CD14-positive monocyte (primary cell): ENCODE results near the gene PIP5K1B. TPM values are rescaled to one million over a fixed set of nuclear protein-coding genes. Genes with fewer than 3 reads are reported as not detected.
A peak's percentile ranks its signal among the peaks of the same experiment; 100 is the strongest.

ENCODE experiments used
- DNase-seq, 3 donors: peaks; one replicate each; pipeline ENCODE4 v3.0.0-alpha.2; 2011 to 2022
- H2AFZ ChIP-seq: 2 replicates; pipeline ENCODE4 v1.6.0; 2012; ENCODE audit warnings: mild to moderate bottlenecking, low read depth, low read length, inconsistent platforms; ENCODE audit not compliant: insufficient read depth, poor library complexity, severe bottlenecking
- H3K27ac ChIP-seq, 2 donors: 1 replicate in 1 of 2; 2 replicates in 1 of 2; pipeline ENCODE4 v1.5.1; 2012 to 2013; ENCODE audit warnings: low read length in 2 of 2, control low read depth in 1 of 2, inconsistent platforms in 1 of 2, low read depth in 1 of 2, mild to moderate bottlenecking in 1 of 2
- H3K27me3 ChIP-seq, 2 donors: one replicate each; pipeline versions ENCODE4 v1.6.0 to v1.6.1; 2011 to 2013; ENCODE audit warnings: low read length in 2 of 2; ENCODE audit not compliant: control insufficient read depth in 2 of 2, insufficient read depth in 2 of 2
- H3K36me3 ChIP-seq, 2 donors: replicated peaks in 1 of 2; 1 replicate in 1 of 2; 2 replicates in 1 of 2; pipeline versions ENCODE4 v1.5.1 to v1.6.1; 2012 to 2013; ENCODE audit warnings: low read length in 2 of 2, control low read depth in 1 of 2, inconsistent platforms in 1 of 2, mild to moderate bottlenecking in 1 of 2; ENCODE audit not compliant: insufficient read depth in 2 of 2, control insufficient read depth in 1 of 2
- H3K4me1 ChIP-seq, 2 donors: 1 replicate in 1 of 2; 2 replicates in 1 of 2; pipeline versions ENCODE4 v1.5.1 to v1.6.1; 2012 to 2013; ENCODE audit warnings: low read length in 2 of 2, control low read depth in 1 of 2, inconsistent platforms in 1 of 2, mild to moderate bottlenecking in 1 of 2, moderate library complexity in 1 of 2; ENCODE audit not compliant: insufficient read depth in 2 of 2, control insufficient read depth in 1 of 2
- H3K4me2 ChIP-seq: replicated peaks from 2 replicates; pipeline ENCODE3; 2012; ENCODE audit warnings: low read length, moderate library complexity, mild to moderate bottlenecking; ENCODE audit not compliant: poor library complexity, severe bottlenecking; ENCODE audit errors: extremely low read depth
- H3K4me3 ChIP-seq, 3 experiments: fragments of 200-600 bp in 1 of 3; sonication (generic) in 1 of 3; replicated peaks in 1 of 3; 1 replicate in 2 of 3; 2 replicates in 1 of 3; pipeline ENCODE4 v1.5.1; 2011 to 2013; ENCODE audit warnings: low read length in 3 of 3, mild to moderate bottlenecking in 3 of 3, control low read depth in 2 of 3, low read depth in 2 of 3, inconsistent platforms in 1 of 3, moderate library complexity in 1 of 3
- H3K79me2 ChIP-seq: 2 replicates; pipeline ENCODE4 v1.6.0; 2012; ENCODE audit warnings: mild to moderate bottlenecking, control low read depth, inconsistent platforms, low read length, moderate library complexity; ENCODE audit not compliant: insufficient read depth
- H3K9ac ChIP-seq: 2 replicates; pipeline ENCODE4 v1.6.0; 2017; ENCODE audit warnings: low read length, mild to moderate bottlenecking; ENCODE audit not compliant: insufficient read depth, poor library complexity, severe bottlenecking
- H3K9me3 ChIP-seq, 2 donors: replicated peaks in 1 of 2; 1 replicate in 1 of 2; 2 replicates in 1 of 2; pipeline versions ENCODE4 v1.5.1 to v1.6.1; 2012 to 2013; ENCODE audit warnings: low read length in 2 of 2, control low read depth in 1 of 2; ENCODE audit not compliant: control insufficient read depth in 1 of 2, insufficient read depth in 1 of 2
- H4K20me1 ChIP-seq: 2 replicates; pipeline ENCODE4 v1.6.0; 2012; ENCODE audit warnings: mild to moderate bottlenecking, low read length, control low read depth, moderate library complexity; ENCODE audit not compliant: insufficient read depth
- H3K27ac Mint-ChIP-seq, 7 donors: one replicate each; pipeline ENCODE4 v1.8.0; 2020; ENCODE audit warnings: mild to moderate bottlenecking in 7 of 7, mixed read lengths in 7 of 7, moderate library complexity in 6 of 7, inconsistent platforms in 2 of 7
- H3K27me3 Mint-ChIP-seq, 3 donors: one replicate each; pipeline ENCODE4 v1.8.0; 2021 to 2022; ENCODE audit warnings: low read depth in 3 of 3, mild to moderate bottlenecking in 3 of 3, mixed read lengths in 3 of 3, moderate library complexity in 3 of 3, inconsistent platforms in 1 of 3
- H3K36me3 Mint-ChIP-seq, 2 donors: one replicate each; pipeline ENCODE4 v1.8.0; 2020; ENCODE audit warnings: mixed read lengths in 2 of 2, inconsistent platforms in 1 of 2, mild to moderate bottlenecking in 1 of 2
- H3K4me1 Mint-ChIP-seq: one replicate; pipeline ENCODE4 v1.8.0; 2020; ENCODE audit warnings: mild to moderate bottlenecking, mixed read lengths
- H3K4me3 Mint-ChIP-seq, 2 donors: one replicate each; pipeline ENCODE4 v1.8.0; 2020; ENCODE audit warnings: mild to moderate bottlenecking in 2 of 2, mixed read lengths in 2 of 2, moderate library complexity in 1 of 2
- H3K9me3 Mint-ChIP-seq, 7 donors: one replicate each; pipeline ENCODE4 v1.8.0; 2020 to 2022; ENCODE audit warnings: mixed read lengths in 7 of 7, mild to moderate bottlenecking in 6 of 7, moderate library complexity in 6 of 7, inconsistent platforms in 2 of 7
- WGBS: methylation state at CpG from one replicate; pipeline ENCODE4 v1.1.5; 2013; ENCODE audit warnings: missing lambda C conversion rate; ENCODE audit not compliant: insufficient coverage; 5-methylcytosine and 5-hydroxymethylcytosine counted together
- intact Hi-C, 2 donors: fragments of 100-400 bp; cut with micrococcal nuclease; formaldehyde crosslinking; loops; one replicate each; pipeline versions ENCODE4 v1.15.0 to v1.15.1; 2023
- polyA plus RNA-seq, 3 donors: library from polyadenylated mRNA; depleted of rRNA in 1 of 3; unstranded in 2 of 3; stranded (reverse) in 1 of 3; fragments of 300-500 nt in 2 of 3; fragments of >200 nt in 1 of 3; fragmentation: Illumina TruSeq in 2 of 3; gene quantifications; 1 replicate in 2 of 3; 2 replicates in 1 of 3; pipeline ENCODE4 v1.2.3, GENCODE V29; 2012 to 2021
- TF ChIP-seq, protein P1 (sequence below): fragments of 200-600 bp; IDR thresholded peaks from one replicate; pipeline ENCODE4 v1.8.0; 2022; ENCODE audit warnings: antibody characterized with exemption, mild to moderate bottlenecking

Gene PIP5K1B
- polyA plus RNA-seq, 3 donors = 0.18 to 4.1 (median 0.87) TPM

GRCh38 chr9:68746525-68746924 lies 41.5 kb downstream of the PIP5K1B start:
- no peaks in the 10 kb centered on the region for H4K20me1 ChIP-seq
- peak overlapping the region in 1 of 7 donors; percentile 58 for H3K27ac Mint-ChIP-seq
- TF ChIP-seq, protein P1, sequence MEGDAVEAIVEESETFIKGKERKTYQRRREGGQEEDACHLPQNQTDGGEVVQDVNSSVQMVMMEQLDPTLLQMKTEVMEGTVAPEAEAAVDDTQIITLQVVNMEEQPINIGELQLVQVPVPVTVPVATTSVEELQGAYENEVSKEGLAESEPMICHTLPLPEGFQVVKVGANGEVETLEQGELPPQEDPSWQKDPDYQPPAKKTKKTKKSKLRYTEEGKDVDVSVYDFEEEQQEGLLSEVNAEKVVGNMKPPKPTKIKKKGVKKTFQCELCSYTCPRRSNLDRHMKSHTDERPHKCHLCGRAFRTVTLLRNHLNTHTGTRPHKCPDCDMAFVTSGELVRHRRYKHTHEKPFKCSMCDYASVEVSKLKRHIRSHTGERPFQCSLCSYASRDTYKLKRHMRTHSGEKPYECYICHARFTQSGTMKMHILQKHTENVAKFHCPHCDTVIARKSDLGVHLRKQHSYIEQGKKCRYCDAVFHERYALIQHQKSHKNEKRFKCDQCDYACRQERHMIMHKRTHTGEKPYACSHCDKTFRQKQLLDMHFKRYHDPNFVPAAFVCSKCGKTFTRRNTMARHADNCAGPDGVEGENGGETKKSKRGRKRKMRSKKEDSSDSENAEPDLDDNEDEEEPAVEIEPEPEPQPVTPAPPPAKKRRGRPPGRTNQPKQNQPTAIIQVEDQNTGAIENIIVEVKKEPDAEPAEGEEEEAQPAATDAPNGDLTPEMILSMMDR = no peak

GRCh38 chr9:68747043-68747533 lies 42.0 kb downstream of the PIP5K1B start:
- Histone ChIP-seq H3K27ac (no peak overlapping the region), H3K4me2 (no peak overlapping the region), H3K4me3 (no peak overlapping the region), H3K9ac (no peak overlapping the region), H3K36me3 (no peaks in the 10 kb centered on the region), H3K79me2 (no peaks in the 10 kb centered on the region), H2AFZ (no peak overlapping the region), H3K9me3 (no peaks in the 10 kb centered on the region), H4K20me1 (no peaks in the 10 kb centered on the region), H3K4me1 (no peaks in the 10 kb centered on the region), H3K27me3 (no peaks in the 10 kb centered on the region)
- H3K4me3 Mint-ChIP-seq = no peak overlapping the region
- peak overlapping the region in 1 of 7 donors; percentile 24 for H3K27ac Mint-ChIP-seq
- TF ChIP-seq, protein P1 = no peak
- 6% methylated on average over 2 of the region's 9 CpGs for WGBS
- no peak for DNase-seq
- intact Hi-C loops = no loop called here
- H3K9me3 Mint-ChIP-seq = no peaks in the 10 kb centered on the region
- peaks cover 7 to 8% of the 10 kb centered on the region in 2 donors for H3K36me3 Mint-ChIP-seq
- peaks cover 7% of the 10 kb centered on the region for H3K4me1 Mint-ChIP-seq
- peaks cover 0 to 2% (median 0%) of the 10 kb centered on the region in 3 donors for H3K27me3 Mint-ChIP-seq

More at GRCh38 chr9:68746525-68746924, 41.5 kb downstream of the PIP5K1B start:
- Histone ChIP-seq H3K4me3 (no peak overlapping the region), H3K27me3 (no peaks in the 10 kb centered on the region), H3K9me3 (no peaks in the 10 kb centered on the region), H3K4me2 (no peak overlapping the region), H2AFZ (no peak overlapping the region), H3K27ac (no peak overlapping the region), H3K79me2 (no peaks in the 10 kb centered on the region), H3K9ac (no peak overlapping the region), H3K4me1 (no peaks in the 10 kb centered on the region), H3K36me3 (no peaks in the 10 kb centered on the region)
- intact Hi-C loops = no loop called here
- no peak for DNase-seq
- Mint-ChIP-seq H3K36me3 (peaks cover 7 to 8% of the 10 kb centered on the region in 2 donors), H3K4me1 (peaks cover 13% of the 10 kb centered on the region), H3K9me3 (no peaks in the 10 kb centered on the region), H3K27me3 (peaks cover 0 to 2% (median 0%) of the 10 kb centered on the region in 3 donors), H3K4me3 (no peak overlapping the region)
- WGBS = 82% methylated on average over 2 of the region's 2 CpGs
